Posterior vena cava (tissue), 2 donors: Measurements from ENCODE around the gene DDX46. TPM values are rescaled to one million over a fixed set of nuclear protein-coding genes. Genes with fewer than 3 reads are reported as not detected.

Experiments used
- DNase-seq: peaks from one replicate; pipeline ENCODE4 v3.0.0-alpha.2; 2020; ENCODE audit warnings: low spot score
- intact Hi-C, 2 donors: fragments of 100-400 bp; cut with DNase I; formaldehyde crosslinking; loops; one replicate each; pipeline versions ENCODE4 v1.14.1 to v1.14.2; 2022 to 2023
- total RNA-seq, 2 donors: library from RNA; stranded (reverse); fragmentation: NEBNext Ultra II Directional; extraction: Animal tissue kit (Norgen Biotek cat#: 25700); gene quantifications; one replicate each; pipeline ENCODE4 v1.2.1, GENCODE V29; 2021
- donor health status: DM: yes; HTN: yes; CAD: no.
- donor health status: DM: yes; HTN: yes; CAD: no.

DDX46 gene
- total RNA-seq, 2 donors from 2014 or later, result 38.7 to 38.9 TPM

- DNase-seq, result no peak
- intact Hi-C loops, result no loop called here
Observed at GRCh38 chr5:134772461-134773125, 14.0 kb downstream of the DDX46 start.

- intact Hi-C loops, result no loop called here
- DNase-seq, result no peak
Observed at GRCh38 chr5:134777366-134777765, 18.8 kb downstream of the DDX46 start.

GRCh38 chr5:134784241-134784920 is 25.8 kb downstream of the DDX46 start:
- intact Hi-C loops, result no loop called here
- DNase-seq, result no peak

GRCh38 chr5:134784946-134785620 is 26.5 kb downstream of the DDX46 start:
- DNase-seq, result no peak
- intact Hi-C loops, result no loop called here

GRCh38 chr5:134787692-134788091 is 29.1 kb downstream of the DDX46 start:
- intact Hi-C loops, result no loop called here
- no peak for DNase-seq

GRCh38 chr5:134791580-134791979 is 33.0 kb downstream of the DDX46 start:
- no peak for DNase-seq
- intact Hi-C loops, result no loop called here

- intact Hi-C loops, result no loop called here
- DNase-seq, result no peak
Observed at GRCh38 chr5:134792286-134792685, 33.7 kb downstream of the DDX46 start.

GRCh38 chr5:134793111-134793510 is 34.5 kb downstream of the DDX46 start:
- intact Hi-C loops, result no loop called here
- no peak for DNase-seq

- DNase-seq, result no peak
- intact Hi-C loops, result no loop called here
Observed at GRCh38 chr5:134794082-134794481, 35.5 kb downstream of the DDX46 start.

- intact Hi-C loops, result no loop called here
Observed at GRCh38 chr5:134794819-134795218, 36.2 kb downstream of the DDX46 start.

GRCh38 chr5:134798468-134798867 is 39.9 kb downstream of the DDX46 start:
- intact Hi-C loops, result no loop called here
- DNase-seq, result no peak

More at GRCh38 chr5:134794819-134795218, 36.2 kb downstream of the DDX46 start:
- no peak for DNase-seq

GRCh38 chr5:134803821-134804220 is 45.2 kb downstream of the DDX46 start:
- DNase-seq, result no peak
- intact Hi-C loops, result no loop called here

- intact Hi-C loops, result no loop called here
- no peak for DNase-seq
Observed at GRCh38 chr5:134813407-134813806, 54.8 kb downstream of the DDX46 start.

- intact Hi-C loops, result no loop called here
- no peak for DNase-seq
Observed at GRCh38 chr5:134813827-134814226, 55.2 kb downstream of the DDX46 start.

GRCh38 chr5:134817006-134817405 is 58.4 kb downstream of the DDX46 start:
- intact Hi-C loops, result no loop called here
- DNase-seq, result no peak

GRCh38 chr5:134818776-134819175 is 60.2 kb downstream of the DDX46 start:
- intact Hi-C loops, result no loop called here
- no peak for DNase-seq

- intact Hi-C loops, result no loop called here
- no peak for DNase-seq
Observed at GRCh38 chr5:134819407-134819963, 60.9 kb downstream of the DDX46 start.

GRCh38 chr5:134821841-134822240 is 63.3 kb downstream of the DDX46 start:
- DNase-seq, result no peak
- intact Hi-C loops, result no loop called here

GRCh38 chr5:134824681-134825080 is 66.1 kb downstream of the DDX46 start:
- DNase-seq, result no peak
- intact Hi-C loops, result no loop called here

GRCh38 chr5:134825212-134825611 is 66.6 kb downstream of the DDX46 start:
- intact Hi-C loops, result no loop called here
- DNase-seq, result no peak
